ENCODE results near the gene HELB.
"Not testable (repeated sequence)": the region's sequence is repeated elsewhere in the genome, so short reads cannot be mapped to it uniquely, and the experiment has no call there.

Gene HELB

DNA sequence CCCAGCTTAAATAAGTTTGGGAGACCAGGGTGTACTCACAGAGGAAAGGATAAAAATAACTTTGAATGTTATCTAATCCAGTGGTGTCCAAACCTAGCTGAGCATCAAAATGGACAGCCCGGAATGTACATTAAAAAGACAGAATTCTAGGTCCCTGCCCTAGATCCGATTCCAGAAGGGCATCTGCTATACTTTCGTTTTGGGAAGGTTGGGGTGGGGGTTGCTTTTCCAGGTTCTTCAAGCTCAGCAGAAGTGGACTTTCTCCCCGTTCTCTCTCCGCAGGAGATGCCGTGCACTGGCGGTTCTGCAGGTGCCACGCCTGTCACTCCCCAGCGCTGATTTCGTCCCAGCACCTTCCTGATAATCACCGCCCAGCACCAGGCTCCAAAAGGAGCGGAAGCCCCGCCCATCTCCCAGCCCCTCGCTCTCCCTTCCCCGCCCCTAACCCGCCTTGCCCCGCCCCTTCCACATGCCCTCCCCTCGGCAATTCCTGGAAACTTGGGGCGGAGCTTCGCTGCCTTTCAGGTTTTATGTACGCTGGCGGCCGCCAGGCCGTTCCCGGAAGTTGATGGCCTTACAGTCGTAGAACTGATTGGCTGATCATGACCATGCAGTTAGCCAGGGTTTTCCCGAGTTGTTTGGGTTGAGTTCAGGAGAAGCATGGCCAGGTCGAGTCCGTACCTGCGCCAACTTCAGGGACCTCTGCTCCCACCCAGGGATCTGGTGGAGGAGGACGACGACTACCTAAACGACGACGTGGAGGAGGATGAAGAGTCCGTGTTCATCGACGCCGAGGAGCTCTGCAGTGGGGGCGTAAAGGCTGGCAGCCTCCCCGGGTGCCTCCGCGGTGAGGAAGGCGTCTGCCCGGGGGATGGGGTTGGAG is at the start of gene HELB:
HELB (plus strand) TSS at position 550 of the 883 bp plus-strand sequence; CDS start at position 661, 111 bp downstream.
- peak; percentile 49 for FAIRE-seq

DNA sequence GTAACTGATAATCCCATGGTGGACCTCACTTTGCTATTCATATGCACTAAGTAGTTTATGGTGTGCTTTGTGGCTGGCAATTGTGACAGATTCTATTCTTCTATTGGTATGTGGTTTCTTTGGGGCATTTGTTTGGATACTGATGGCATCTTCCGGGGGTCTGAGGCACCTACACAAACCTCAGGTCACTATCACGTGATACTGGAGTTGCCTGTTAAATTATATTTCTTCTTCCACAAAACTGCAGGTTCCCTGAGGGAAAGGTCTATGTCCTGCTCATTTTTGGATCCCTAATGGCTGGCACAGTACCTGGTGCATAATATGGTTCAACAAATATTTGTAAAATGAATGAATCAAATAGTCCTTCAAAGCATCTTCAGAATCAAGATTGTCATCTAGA is 49.5 kb upstream of the HELB start:
- FAIRE-seq: no peak

DNA sequence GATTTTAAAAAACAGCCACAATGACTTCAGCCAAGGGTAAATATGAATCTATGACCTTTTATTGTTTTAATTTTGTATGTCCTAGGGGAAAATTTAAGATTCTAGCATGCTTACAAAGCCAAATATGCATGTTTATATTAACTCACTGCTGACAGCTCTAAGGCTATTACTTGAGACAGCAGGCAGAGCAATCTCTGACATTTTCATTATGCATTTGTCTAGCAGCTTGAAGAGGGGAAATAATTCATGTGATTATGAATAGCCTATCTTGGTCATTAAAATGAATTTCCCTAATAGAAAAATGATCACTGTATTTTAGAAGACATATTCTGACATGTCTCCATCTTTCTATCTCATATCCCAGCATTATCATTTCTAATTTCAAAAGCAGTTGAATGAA is 46.6 kb upstream of the HELB start:
- FAIRE-seq: no peak

DNA sequence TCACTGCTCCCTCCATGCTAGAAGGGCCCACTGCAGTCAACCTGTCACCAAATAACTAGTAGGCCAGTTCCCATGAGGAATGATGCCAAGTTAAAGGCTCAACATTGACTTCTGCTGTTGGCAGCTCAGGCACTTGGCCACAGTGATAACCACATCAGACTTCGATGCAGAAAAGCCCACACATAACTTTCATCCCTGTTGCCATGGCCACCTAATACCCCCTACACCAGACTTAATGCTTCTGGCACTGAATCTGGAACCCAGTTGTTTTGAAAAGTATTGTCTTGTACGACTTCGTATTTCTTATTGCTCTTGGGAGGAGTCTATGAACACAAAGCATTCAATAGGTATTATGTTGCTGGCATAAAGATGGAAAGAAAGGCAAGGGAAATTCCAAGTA is 44.3 kb upstream of the HELB start:
- FAIRE-seq: no peak

DNA sequence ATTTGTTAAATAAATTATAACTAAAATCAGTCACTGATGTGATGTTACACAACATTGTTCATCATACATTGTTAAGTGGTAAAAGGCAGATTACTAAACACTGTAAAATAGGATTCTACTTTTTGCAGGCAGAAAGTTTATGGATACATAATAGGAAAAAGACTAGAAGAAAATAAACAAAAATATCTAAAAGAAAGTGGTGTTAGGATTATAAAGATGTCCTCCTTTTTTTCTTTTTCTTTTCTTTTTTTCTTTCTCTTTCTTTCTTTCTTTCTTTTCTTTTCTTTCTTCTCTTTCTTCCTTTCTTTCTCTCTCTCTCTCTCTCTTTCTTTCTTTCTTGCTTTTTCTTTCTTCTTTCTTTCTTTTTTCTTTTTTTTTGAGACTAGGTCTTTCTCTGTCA is 39.6 kb upstream of the HELB start:
- FAIRE-seq: no peak

DNA sequence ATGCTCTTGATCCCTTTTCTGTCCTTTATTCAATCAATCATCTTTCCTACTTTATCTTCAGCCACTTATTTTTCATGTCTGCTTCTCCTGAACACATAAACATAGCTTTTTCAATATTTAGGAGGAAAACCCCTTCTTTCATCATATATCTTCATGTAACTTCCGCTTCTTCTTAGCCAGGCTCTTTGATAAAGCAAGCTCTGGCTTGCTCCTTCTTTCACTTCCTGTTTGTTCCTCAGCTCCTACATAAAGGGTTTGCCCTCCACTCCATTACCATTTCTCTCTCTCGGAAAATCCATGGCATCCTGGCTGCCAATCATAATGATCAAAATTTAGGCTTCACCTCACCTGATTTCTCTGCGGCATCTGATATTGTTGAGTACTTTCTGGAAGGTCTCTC is 33.7 kb upstream of the HELB start:
- FAIRE-seq: no peak

DNA sequence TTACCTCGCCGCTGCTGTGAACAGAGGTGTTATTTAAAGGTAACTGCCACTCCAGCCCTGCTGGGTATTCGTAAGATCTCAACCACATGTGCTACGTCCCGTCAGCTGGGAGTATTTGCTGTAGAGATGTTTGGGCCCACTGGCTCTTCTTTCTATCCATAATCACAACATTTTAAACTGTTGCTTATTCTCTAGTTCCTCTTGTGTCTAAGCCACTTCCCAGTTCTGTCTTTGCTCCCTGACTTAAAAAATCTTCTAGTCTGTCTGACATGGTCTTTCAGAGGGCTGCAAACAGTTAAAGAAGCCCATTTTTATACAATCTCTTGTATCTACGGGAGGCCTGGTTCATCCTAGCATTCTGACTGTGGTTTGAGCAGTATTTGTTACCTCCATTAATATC is 33.2 kb upstream of the HELB start:
- no peak for FAIRE-seq

DNA sequence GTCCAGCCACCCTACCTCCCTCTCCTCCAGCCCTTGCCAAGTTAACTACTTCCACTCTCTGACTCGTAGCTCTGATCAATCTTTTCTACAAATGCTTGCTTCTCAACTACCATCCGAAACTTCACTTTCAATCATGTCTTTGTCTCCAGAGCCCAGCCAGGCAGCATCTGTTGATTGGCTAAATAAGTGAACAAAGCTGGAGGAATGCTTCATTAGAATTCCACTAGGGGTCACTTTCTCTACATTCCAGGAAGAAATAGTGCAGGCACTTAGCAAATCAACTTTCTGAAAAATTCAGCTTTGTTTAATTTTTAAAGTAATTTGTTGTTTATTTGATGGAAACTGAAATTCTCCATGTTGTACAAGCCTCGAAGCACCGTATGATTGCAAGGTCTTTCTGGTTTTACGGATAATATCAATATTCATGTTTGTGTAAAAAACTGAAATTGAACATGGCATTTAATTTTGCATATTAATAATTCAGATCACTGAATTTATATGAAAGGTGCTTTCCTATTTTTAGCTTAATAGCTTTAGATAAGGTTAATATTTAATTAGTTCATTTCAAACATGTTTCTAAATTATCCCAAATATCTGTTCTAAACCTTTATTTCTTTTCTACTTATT is 32.4 kb upstream of the HELB start:
- no peak for FAIRE-seq

DNA sequence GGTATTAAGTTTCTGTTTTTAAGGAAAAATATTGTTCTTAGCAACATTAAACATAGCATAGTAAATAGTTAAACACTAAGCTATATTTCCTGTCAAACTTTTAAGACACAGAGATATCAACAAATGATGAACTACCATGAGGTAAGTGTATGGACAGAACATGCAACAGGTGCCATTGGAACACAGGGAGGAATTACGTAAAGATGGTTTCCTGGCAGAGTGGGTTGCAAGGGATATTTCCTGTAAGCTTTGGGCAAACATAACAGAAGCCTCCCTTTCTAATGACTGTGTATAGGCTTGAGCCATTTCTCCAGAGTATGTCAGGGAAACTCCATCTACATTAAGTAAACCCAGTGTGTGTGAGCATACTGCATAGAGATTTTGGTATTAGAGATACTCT is 31.7 kb upstream of the HELB start:
- no peak for FAIRE-seq

DNA sequence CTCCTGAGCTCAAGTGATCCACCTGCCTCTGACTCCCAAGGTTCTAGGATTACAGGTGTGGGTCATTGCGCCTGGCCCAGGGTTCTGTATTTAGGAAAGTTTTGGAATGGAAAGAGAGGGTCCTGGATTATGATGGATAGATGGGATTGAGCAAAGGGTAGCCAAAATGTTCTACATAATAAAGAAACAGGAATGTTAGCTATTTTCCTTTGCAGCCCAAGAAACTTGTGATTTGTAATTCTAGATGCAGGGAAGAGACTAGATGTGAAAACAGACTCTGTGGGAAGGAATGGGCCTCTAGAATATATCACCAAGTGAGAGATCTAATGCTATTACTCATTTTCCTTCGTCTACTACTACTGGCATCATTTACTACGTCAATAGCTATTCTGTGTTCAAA is 29.6 kb upstream of the HELB start:
- FAIRE-seq: no peak

DNA sequence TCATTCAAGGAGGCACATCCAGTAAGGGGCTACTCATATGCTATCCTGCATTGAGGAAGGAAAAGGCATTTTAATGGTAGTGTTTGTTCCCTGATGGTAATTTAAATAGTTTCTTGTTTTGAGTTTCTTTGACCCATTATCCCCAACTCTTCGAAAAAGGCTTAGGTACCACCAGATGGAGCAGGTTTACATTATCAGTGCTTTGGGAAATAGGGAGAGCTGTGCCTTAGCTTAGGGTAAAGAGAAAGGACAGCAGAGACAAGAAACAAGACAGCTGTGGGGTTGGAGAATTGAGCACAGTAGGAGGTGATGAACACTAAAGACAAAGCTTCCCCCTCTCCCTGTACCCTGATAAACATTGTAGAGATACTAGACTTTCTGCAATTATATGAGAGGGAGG is 29.1 kb upstream of the HELB start:
- no peak for FAIRE-seq

DNA sequence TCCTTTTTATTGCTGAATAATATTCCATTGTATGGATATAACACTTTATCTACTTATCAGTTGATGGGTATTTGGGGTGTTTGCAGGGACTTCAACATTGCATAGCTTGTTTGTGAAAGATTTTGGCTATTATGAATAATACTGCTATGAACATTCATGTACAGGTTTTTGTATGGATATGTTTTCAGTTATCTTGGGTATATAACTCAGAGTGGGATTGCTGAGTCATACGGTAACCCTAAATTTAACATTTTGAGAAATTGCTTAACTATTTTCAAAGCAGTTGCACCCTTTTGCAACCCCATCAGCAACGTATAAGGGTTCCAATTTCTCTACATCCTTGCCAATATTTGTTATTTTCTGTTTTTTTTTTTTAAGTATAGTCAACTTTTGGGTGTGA is 27.3 kb upstream of the HELB start:
- no peak for FAIRE-seq

DNA sequence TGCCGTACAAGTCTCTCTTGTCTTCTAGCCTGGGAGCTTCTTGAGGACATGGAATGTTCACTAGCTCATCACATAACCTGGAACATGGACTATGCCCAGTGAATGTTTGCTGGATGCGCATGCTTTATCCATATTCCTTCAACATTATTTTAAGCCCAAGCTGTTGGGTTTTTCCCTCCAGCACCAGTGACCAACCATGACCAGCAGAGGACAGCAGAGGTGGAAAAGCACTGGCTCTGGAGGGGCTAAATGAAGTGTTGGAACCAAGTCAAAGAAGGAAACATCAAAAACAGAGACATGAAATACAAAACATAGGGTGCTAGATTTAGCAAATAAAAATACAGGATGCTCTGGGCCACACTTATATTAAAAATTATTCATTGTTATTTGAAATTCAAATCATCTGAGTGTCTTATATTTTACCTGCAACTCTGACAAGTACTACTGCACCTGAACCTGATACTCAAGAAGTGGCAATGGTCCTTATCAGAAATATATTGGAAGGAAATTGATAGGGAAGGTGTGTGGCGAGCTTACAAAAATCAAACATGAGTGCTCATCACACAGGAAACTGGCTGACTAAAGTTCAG is 23.1 kb upstream of the HELB start:
- no peak for FAIRE-seq

DNA sequence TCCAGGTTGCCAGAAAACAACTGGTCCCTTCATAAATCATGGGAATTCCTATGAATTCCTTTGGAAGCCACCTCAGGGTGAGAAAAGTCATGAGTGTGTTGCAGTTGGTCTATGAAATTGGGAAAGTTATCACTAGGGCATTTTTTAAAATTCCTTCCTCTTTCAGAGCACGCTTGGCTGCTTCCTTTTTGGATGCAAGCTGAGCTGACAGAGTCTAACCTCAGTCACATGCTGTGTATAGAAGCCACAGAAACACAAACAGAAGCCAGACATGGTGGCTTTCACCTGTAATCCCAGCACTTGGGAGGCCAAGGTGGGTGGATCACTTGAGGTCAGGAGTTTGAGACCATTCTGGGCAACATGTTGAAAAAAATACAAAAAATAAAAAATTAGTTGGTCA is 21.7 kb upstream of the HELB start:
- no peak for FAIRE-seq

DNA sequence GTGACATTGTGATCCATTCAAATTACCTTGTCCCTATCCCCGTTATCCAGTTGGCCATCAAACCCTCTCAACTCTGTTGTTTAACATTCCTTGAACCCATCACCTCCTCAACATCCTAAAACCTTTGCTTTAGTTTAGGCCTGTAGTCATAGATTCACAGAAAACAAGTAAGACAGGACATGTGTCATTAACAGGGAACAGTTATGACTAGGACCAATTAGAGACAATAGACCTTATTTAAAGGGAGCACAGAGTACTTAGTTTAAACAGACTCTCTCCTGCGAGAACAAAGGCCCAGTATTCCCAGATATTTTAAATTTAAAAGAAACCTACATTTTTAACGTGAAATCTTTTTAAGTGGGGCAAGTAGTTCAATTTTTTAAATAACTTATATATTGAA is 20.0 kb upstream of the HELB start:
- no peak for FAIRE-seq

DNA sequence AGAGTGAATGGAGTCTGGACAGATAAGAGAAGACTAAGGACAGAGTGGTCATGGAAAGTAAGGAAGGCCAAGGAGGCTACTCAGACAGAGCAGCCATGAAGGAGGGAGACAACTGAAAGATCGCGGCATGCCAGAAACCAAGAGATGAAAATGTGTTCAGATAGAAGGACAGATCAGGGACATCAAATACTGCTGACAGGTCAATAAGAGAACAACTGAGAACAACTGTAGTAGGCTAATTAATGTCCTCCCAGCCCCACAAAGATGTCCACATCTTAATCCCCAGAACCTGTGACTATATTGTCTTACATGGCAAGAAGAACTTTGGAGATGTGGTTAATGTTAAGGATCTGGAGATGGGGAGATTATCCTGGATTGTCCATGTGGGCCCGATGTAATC is 15.0 kb upstream of the HELB start:
- no peak for FAIRE-seq

DNA sequence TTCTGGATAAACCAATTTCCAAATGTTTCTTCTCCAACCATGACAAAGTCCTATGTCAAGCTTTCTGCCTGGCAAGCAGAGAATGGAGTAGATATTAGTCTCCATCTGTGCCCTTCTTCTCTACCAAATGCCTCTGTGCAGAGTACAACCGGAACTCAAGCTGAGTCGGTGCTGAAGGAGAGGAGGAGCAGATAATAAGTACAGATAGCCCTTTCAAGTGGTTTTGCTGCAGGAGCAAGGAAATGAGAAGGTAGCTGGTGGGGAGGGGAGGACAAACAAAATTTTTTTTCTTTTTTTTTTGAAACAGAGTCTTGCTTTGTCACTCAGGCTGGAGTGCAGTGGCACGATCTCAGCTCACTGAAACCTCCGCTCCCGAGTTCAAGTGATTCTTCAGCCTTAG is 14.2 kb upstream of the HELB start:
- FAIRE-seq: no peak

DNA sequence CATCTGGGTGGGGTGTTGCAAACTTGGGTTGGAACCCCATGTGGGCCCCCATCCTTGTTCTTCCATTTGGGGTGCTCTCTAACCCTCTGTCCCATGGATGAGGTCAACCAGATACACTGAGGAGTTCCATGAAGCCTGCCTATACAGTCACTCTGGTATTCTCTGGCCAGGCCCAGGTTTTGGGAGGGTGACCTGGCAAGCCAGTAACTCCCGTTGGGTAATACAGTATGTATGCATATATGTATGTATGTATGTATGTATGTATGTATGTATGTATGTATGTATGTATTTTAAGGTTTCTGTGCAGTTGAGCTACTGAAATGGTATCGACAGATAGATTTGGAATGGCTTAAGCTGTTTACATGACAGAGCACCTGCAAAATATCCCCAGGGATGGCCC is 12.8 kb upstream of the HELB start:
- FAIRE-seq: no peak

DNA sequence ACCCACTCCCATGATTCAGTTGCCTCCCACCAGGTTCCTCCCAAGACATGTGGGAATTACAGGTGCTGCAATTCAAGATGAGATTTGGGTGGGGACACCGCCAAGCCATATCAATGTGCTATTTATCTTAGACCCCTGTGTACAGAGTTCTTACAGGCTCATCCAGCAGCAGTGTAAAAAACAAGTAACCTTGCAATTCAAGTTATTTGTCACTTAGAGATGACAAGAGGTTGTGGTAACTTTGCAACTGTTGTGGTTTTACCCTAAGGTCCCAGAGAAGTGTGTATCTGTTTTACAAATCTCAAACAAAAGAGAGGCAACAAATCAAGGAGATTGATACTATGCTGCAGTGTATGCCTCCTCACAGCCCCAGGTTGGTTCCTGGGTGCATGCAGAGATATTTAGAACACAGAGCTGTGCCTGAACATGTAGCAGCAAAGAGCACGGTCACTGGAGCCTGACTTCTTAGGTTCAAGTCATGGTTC is 11.5 kb upstream of the HELB start:
- no peak for FAIRE-seq

DNA sequence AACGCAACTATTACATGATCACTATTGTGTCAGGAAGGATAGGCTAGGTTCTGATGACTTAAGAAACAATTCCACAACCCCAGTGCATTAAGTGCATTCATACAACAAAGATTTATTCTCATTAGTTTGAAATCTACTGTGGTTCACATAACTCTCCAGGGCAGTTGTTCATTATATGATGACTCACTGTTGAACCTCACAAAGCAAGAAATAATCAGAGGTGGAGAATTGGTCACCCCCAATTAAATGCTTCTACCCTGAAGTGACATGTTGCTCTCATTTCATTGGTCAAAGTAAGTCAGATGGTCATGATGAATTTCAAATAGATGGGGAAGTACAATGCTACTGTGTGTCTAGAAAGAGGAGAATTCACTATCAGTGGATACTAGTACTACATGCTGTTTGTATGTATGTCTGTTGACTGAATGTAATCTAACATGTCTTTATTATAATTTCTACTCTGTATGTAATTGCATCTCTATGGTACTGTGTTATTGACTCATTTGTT is 6.1 kb upstream of the HELB start:
- no peak for FAIRE-seq

DNA sequence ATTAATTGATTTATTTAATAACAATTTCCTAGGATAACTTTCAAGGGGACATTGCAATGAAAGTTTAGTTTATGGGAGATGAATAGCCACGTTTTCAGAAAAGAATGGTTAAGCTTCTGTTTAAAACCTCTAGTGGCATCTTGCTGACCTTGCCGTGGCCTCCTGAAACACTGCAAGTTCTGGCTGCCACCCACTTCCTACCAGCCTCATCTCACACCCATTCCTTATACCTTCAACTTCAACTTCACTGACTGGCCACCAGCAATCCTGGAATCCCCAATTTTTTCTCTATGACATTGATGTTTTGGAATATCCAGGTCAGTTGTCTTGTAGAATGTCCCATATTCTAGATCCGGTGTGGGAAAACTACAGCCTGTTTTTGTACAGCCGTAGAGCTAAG is 5.2 kb upstream of the HELB start:
- no peak for FAIRE-seq

DNA sequence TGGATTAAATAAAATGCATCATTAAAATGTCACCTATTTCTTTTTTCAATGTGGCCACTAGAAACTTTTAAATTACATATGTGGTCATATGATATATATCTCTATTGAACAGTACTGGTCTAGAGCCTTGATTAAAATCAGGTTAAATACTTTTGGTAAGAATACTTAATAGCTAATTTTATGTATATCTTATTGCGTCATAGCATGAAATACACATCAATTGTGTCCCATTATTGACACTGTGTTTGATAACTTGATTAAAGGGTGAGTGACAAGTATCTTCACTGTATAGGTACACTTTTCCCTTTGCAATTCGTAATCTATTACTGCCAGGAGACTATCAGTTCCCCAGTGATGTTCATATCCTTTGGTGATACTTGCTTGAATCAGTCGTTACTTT is 4.4 kb upstream of the HELB start:
- FAIRE-seq: no peak

DNA sequence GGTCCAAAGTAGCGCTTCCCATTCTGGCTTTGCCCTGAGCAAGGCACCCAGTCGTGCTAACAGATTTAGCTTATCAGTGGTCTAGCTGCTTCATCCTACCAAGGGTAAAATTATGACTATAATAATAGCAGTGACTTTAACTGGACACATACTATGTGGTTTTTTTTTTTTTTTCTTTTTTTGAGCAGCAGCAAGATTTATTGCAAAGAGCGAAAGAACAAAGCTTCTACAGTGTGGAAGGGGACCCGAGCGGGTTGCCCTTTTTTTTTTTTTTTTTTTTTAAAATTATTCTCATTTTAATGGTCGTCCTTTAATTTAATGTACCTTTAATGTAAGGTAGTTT is 505 bp downstream of the HELB start:
- FAIRE-seq: no peak

DNA sequence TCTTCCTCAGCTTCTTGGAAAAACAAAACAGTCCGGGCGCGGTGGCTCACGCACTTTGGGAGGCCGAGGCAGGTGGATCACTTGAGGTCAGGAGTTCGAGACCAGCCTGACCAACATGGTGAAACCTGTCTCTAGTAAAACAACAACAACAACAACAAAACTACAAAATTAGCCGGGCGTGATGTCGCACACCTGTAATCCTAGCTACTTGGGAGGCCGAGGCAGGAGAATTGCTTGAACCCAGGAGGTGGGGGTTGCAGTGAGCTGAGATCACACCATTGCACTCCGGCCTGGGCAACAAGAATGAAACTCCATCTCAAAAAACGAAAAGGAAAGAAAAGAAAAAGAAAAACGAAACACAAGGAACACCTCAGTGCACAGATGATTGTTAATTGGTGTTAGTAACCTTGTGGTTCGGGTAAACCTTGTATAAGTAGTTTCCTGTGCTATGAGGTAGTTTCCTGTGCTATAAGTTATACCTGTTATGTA is 1.1 kb downstream of the HELB start:
- not testable (repeated sequence) for FAIRE-seq

Measured in colon (tissue), 2 donors.